G401 (cell line): ENCODE results near the gene MRTFA. TPM values are rescaled to one million over a fixed set of nuclear protein-coding genes. Genes with fewer than 3 reads are reported as not detected.

Source experiments
- DNase-seq: peaks from one replicate; pipeline ENCODE4 v3.0.0-alpha.2; 2015; ENCODE audit warnings: low spot score
- in situ Hi-C: cut with HindIII; loops from 2 replicates; pipeline ENCODE4 v1.10.0; 2016; ENCODE audit warnings: low sequenced_read_pairs, mixed read lengths
- total RNA-seq: library from RNA; depleted of rRNA; stranded (reverse); fragments of >200 nt; shearing (Covaris generic); gene quantifications from 2 replicates; pipeline ENCODE4 v1.2.3, GENCODE V29; 2014

Gene MRTFA
- total RNA-seq, 1 experiment from 2014 or later = 11.0 TPM

DNA sequence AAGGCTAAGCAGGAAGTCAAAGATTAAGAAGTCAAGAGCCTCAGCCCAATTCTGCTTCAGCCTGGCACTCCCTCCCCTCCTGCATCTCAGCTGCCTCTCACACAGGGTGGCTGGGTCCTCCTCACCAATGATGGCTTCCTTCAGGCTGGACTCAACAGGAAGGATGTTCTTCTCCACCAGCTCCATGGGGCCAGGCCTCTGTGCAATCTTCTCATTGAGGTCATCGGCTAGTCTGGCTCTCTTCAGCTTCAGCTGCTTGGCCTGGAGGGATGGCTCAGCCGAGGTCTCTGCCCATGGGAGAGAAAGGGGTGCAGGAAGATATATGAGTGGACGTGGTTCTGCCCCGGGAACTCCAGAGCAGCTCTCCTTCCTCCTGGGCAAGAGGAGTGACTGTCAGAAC lies 207.0 kb downstream of the MRTFA start:
- in situ Hi-C loops = no loop called here
- no peak for DNase-seq

- DNase-seq = no peak
- in situ Hi-C loops = no loop called here
Measured at GRCh38 chr22:40428796-40429195, 207.7 kb downstream of the MRTFA start.

GRCh38 chr22:40426594-40427333 lies 209.8 kb downstream of the MRTFA start:
- in situ Hi-C loops = no loop called here
- DNase-seq = no peak

DNA sequence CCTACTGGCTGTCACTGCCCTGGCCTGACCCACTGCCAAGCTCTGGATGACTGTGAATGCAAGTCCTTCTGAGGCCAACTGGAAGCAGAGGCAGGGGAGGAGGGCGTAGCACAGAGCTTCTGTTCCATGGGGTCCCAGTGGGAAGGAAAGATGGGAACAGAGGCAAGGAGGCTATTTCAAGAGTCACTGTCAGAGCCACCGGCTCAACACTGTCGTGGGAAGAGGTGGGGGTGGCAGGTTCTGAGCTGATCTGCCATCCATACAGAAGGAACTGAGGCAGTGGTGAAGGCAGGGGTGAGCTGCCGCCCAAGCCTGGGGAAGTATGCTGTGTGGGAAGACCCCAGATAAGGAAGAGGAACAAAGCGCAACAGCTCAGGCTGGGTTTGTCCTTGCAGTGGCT lies 211.4 kb downstream of the MRTFA start:
- in situ Hi-C loops = no loop called here
- DNase-seq = no peak

DNA sequence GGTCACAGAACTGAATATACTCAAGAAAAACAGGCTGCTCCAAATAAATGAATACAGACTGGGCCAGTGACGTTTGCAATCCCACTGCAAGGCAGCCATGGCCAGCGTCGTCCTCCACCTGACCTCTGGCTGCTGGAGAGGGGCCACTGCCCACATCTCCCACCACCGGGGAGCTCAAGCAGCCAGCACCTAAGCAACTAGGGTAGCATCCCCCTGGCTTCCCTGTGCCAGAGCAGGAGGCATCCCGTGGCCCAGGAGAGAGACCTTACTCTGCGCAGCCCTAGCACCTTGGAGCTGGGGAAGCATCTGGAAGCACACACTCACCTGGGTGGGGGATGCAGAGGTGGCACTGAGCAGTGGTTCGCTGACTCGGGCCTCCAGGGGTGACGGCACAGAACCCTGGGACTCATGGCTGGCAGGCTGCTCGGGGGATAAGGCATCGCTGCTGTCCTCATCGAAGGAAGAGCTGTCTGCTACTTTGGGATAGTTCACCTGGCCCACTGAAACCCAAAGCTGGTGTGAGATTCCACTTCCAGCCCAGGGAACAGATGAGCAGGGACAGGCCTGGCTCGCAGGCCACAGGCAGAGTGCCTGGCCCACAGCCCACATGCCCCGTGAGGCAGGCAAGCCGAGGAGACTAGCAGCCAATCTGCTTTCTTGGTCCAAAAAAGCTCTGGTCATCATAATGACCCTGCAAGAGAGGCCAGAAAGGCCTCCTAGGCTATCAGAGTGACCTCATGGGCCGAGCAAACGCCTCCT lies 212.5 kb downstream of the MRTFA start:
- DNase-seq = peak; percentile 38
- in situ Hi-C loops = no loop called here

GRCh38 chr22:40423310-40423688 lies 213.2 kb downstream of the MRTFA start:
- in situ Hi-C loops = no loop called here
- no peak for DNase-seq

DNA sequence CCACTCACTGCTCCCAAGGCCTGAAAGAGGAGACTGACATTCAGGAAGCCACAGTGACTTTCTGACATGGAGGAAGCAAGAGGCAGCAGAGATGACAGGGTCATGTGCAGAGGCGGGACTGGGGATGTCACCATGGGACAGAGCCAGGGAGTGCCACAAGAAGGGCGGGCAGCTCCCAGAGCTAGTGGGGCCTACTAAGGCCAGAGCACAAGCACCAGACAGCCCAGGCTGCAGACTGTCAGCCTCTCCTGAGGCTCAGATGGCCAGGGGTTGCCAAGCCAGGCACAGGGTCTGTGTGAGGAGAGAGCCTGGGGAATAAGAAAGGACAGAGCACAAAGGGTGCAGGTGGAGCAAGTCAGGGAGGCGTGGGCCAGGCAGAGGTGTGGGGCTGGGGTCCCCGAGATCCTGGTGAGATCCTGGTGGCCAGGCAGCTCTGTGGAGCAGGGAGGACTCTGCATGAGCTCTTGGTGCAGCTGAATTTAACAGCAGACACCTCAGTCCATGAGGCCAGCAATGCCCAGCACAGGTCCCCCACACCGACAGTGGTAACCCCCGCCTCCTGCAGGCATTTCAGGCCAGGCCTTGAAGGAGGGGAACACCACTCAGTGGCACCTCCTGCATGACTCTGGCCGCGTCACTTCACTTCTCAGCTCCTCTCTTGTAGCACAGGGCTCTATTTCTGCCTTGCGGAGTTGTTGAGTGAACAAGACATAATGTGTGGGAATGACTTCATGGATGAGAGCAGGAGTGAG lies 213.8 kb downstream of the MRTFA start:
- no peak for DNase-seq

DNA sequence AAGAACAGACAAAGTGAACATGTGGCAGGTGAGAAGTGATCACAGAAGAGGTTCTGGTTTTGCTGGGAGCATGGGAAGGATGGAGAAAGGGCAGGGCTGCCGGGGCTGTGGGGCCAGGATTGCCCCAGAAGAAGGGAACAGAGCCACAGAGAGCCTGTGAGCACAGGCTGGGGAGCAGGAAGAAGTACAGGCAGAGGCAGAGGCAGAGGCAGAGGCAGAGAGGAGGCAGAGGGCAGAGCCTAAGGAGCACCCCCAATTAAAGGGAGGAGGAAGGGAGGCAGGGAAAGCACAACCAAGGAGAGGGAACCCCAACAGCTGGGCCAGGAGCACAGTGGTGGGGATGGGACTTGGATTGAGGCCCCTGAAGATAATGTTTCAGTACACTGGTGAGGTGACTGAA lies 214.6 kb downstream of the MRTFA start:
- DNase-seq = no peak
- in situ Hi-C loops = no loop called here

More for the DNA sequence above, 213.8 kb downstream of the MRTFA start:
- in situ Hi-C loops = no loop called here

- in situ Hi-C loops = no loop called here
- no peak for DNase-seq
Measured at GRCh38 chr22:40421082-40421350, 215.5 kb downstream of the MRTFA start.

DNA sequence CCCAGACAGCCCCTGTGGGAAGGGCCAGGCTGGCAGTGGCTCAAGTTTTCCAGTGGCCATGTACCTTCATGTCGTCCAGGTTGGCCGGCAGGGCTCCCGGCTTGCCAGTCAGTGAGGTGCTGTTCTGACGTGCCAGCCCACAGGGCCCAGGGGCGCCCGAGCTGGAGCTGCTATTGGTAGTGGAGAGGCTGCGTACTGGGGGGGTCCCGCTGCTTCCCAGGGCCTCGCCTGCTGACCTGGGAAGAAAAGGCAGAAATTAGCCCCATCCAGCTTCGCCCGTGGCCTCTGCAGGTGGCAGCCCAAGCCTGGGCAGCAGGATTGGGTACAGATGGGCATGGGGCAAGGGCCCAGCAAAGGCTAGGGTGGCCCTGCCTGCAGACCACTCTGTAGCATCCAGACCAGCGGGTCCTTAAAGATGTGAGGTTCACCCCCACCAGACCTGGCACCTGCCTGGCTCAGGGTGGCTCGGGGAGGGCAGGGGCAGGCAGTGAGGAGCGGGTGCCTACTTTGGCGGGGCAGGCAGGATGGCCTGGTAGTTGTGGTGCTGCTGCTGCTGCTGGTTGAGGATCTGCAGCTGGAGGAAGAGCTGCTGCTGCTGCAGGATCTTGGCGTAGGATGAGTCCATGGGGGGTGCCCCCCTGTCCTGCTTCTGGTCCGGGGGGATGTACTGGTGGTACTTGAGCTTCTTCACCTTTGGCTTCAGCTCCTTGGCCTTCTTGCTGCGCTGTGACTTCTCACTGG lies 216.0 kb downstream of the MRTFA start:
- in situ Hi-C loops = no loop called here
- no peak for DNase-seq

- no peak for DNase-seq
- in situ Hi-C loops = no loop called here
Measured at GRCh38 chr22:40419718-40420117, 216.8 kb downstream of the MRTFA start.

DNA sequence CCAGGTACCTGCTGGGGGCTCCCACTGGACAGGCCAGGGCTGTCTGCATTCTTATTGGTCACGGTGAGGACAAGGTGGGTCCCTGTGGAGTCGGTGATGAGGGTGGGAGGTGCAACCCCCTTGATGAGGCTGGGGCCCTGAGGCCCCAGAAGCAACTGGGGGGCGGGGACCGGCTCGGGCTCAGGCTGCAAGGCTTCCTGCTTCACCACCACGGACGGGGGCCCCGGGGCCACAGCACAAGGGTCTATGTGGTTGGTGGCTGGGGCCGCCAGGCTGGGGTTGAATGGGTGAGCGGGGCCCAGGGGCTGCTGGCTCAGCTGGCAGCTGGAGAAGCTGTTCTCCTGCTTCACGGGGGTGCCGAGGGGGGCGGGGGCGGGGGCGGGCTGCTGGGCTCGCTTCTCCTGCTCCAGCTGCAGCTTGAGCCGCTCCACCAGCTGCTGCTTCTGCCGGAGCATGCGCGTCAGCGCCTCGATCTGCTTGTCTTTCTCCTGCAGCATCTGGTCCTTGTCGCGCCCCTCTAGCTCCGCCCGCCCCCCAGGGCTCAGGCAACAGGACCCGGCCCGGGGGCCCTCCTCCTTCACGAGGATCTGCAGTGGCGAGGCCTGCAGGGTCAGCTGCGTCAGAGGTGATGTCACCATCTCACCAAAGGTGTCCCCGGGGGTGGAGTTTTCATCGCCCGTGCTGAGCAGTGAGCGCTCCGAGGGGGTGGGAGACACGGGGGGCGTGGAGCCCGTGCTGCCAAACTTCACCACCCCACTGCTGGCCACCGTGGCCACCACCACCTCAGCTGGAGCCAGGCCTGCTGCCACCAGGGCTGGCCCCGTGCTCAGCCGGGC lies 217.9 kb downstream of the MRTFA start:
- in situ Hi-C loops = no loop called here
- DNase-seq = no peak

DNA sequence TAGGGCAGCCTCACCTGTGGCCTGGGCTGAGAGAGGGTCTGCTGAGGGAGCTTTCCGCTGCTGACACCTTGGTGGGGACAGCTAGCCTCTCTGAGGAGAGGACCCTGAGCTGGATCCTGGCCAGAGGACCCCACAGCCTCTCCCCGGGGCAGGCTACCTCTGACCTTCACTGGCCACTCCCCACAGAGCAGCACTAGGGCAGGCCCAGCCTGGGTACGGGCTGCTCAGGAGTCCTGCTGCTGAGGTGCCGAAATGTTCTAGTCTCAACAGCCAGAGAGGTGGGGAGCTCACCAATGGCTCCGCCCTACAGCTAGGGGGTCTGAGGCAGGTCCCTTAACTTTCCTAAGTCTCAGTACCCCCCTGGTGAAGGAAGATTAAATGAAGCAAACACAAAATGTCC lies 218.6 kb downstream of the MRTFA start:
- no peak for DNase-seq
- in situ Hi-C loops = no loop called here

GRCh38 chr22:40417041-40417440 lies 219.5 kb downstream of the MRTFA start:
- DNase-seq = no peak

GRCh38 chr22:40416636-40417035 lies 219.9 kb downstream of the MRTFA start:
- in situ Hi-C loops = no loop called here
- no peak for DNase-seq

More at GRCh38 chr22:40417041-40417440, 219.5 kb downstream of the MRTFA start:
- in situ Hi-C loops = no loop called here

- in situ Hi-C loops = no loop called here
- DNase-seq = no peak
Measured at GRCh38 chr22:40416267-40416570, 220.3 kb downstream of the MRTFA start.

DNA sequence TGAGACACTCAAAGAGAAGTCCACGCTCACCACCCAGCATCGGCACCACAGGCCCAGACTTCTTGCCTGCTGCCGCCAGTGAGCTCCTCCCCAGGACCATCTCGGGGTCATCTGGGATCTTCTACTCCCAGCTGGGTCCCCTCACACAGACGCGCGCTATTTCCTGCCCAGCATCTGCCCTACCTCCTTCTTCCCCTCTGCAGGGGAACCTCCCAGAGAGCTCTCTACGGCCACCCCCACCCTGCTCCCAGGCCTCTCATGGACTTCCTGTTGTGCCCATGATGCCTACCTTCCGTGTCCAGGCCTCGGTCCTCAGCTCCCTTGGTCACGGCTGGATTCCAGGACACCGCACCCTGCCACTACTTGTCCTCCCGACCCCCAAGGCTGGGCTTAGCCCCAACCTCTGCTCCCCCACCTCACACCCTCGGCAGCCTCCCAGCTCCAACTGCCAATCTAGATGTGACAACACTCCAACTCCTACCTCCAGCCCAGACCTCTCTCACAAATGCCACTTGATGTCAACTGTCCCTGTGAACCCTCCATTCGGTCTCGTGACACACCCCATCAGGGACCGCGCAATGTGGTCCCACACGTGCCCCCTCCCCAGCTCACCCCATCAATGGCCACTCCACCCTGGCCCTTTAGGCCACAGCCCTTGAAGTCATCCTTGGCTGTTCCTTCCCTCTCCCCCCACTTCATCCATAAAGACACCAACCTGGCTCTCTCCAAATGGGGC lies 220.8 kb downstream of the MRTFA start:
- no peak for DNase-seq

DNA sequence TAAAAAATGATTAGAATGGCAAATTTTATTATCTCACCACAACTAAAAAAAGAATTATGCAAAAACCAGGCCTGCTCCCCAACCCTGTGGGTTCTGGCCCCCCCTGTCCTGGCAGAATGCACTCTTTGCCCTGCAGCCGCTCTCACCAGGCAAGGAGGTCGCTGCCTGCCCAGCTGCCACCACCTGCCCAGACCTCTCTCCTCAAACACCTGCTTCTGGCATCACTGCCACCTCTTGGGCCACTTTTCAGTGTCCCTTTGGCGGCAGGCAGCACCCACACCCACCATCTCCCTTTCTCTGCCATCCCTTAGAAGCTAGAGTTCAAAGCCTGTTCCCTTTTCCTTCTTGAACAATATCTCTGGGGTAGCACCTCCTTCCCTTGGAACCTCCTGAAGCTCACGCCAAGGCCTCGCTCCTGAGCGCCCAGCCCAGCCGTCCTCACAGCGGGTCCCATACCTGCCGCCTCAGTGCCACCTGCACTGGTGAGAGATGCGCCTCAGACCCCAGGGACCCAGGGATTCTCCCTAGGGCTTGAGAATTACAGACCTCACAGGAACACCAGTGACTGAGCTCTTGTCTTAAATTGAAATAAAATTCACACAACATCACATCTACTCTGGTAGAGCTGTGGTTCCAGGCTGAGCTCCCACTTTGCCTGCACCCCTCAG lies 221.5 kb downstream of the MRTFA start:
- DNase-seq = no peak
- in situ Hi-C loops = no loop called here

More for the DNA sequence above, 220.8 kb downstream of the MRTFA start:
- in situ Hi-C loops = no loop called here
